HG02885 (cell line): Measurements from ENCODE around the gene GALNT17.

Experiments
- ATAC-seq: cut with Tn5 transposase; IDR thresholded peaks from one replicate; pipeline ENCODE4 v1.9.1; 2021; ENCODE audit warnings: mild to moderate bottlenecking; ENCODE audit not compliant: unreplicated experiment, poor library complexity

GALNT17 gene

GRCh38 chr7:71753956-71754664, 622.2 kb downstream of the GALNT17 start:
- no peak for ATAC-seq

DNA sequence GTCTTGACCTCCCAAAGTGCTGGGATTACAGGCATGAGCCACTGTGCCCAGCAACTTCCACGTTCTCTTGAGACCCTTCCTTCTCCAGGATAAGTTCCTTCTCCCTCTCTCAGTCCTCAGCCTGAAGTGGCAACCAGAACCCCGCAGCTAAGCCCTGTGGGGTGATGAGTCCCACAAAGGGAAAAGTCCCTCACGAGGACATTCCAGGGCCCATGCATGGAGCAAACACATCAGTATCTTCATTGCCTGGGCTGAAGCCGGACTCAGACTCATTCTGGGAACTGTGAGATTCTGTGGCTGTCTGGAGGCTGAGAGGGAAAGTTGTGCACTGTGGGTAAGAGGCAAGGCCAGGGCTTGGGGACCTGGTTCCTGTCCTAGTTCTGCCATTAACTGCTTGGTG, 622.9 kb downstream of the GALNT17 start:
- no peak for ATAC-seq

DNA sequence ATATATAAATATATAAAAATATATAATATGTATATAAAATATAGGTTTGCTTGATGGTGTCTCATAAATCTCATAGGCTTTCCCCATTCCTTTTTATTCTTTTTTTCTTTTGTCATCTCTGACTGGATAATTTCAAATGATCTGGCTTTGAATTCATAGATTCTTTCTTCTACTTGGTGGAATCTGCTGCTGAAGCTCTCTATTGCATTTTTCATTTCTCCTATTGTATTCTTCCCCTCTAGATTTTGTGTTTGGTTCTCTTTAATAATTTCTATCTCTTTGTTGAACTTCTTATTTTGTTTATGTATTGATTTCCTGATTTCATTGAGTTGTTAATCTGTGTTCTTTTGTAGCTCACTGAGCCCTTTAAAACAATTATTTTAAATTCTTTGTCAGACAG, 629.4 kb downstream of the GALNT17 start:
- no peak for ATAC-seq
